Tongue (tissue), 2 donors: ENCODE results near the gene MPEG1. TPM values are rescaled to one million over a fixed set of nuclear protein-coding genes. Genes with fewer than 3 reads are reported as not detected.

Experiments
- DNase-seq: peaks from one replicate; pipeline ENCODE4 v3.0.0-alpha.2; 2015
- total RNA-seq: library from RNA; depleted of rRNA; stranded (reverse); fragments of >200 nt; gene quantifications from one replicate; pipeline ENCODE4 v1.2.3, GENCODE V29; 2014

Gene MPEG1, protein sequence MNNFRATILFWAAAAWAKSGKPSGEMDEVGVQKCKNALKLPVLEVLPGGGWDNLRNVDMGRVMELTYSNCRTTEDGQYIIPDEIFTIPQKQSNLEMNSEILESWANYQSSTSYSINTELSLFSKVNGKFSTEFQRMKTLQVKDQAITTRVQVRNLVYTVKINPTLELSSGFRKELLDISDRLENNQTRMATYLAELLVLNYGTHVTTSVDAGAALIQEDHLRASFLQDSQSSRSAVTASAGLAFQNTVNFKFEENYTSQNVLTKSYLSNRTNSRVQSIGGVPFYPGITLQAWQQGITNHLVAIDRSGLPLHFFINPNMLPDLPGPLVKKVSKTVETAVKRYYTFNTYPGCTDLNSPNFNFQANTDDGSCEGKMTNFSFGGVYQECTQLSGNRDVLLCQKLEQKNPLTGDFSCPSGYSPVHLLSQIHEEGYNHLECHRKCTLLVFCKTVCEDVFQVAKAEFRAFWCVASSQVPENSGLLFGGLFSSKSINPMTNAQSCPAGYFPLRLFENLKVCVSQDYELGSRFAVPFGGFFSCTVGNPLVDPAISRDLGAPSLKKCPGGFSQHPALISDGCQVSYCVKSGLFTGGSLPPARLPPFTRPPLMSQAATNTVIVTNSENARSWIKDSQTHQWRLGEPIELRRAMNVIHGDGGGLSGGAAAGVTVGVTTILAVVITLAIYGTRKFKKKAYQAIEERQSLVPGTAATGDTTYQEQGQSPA
- 7.5 TPM for total RNA-seq

DNA sequence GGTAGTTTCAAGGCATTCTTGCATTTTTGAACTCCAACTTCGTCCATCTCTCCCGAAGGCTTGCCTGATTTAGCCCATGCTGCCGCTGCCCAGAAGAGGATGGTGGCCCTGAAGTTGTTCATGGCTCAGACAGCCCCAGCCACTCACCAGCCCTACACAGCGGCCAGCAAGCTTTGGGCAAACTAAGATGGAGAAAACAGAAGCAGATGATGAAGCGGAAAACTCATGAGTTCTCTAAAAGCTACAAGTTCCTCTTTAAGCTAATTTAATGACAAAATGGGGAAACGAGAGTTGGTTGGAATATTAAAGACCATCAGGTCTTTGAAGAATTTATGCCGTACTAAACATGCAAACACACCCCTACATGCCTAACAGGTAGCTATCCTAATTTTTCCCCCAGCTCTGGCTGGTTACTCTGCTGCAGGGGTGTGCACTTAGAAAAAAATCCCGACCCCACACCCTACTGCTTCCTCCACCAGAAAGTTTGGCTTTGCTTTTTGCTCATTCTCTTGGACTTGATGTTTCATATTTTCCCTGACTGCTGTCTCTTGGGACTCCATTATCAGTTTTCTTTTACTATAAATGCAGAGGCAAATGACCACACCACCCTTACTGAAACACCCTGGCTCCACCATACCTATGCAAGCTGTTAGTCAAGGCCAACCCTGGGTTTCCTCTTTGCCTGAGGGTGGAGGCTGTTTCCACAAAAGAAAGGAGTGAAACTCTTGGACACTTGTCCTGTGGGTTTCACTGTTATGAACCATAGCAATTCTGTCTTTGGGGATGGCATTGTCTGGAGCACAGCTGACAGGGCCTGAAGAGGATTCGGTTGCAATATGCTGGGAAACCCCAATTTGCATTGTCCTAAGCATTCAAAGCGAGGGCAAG is at the start of gene MPEG1:
MPEG1 (minus strand) TSS at position 184 of the 888 bp plus-strand sequence; CDS start at position 122, 62 bp downstream.
- DNase-seq = no peak

DNA sequence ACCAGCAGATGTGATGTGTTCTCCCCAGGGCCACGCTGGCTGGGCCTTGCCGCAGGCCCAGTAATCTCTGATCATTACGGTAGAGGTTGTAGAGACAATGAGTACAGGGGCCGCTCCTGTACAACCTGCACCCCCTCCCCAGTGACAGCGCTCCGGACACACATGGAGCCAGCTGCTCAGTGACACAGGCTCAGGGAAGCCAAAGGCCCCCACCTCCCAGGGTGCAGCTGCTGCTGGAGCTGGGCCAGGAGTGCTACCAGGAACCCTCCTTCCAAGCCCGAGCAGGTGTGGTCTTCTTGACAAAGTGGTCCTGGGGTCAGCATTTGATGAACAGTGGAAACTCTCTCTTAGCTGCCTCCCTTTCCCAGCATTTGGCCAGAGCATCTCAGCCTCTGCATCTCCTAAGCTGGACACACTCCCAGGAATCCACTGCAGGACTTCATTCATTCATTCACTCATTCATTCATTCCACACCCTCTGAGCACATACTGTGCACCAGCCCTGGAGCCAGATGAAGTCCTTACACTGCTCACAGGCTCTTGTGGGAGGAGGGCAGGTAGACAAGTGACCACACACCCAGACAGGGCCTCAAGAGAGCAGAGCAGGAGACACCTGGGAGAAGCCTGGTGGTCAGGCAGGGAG is 49.6 kb upstream of the MPEG1 start:
- DNase-seq = peak; percentile 72

DNA sequence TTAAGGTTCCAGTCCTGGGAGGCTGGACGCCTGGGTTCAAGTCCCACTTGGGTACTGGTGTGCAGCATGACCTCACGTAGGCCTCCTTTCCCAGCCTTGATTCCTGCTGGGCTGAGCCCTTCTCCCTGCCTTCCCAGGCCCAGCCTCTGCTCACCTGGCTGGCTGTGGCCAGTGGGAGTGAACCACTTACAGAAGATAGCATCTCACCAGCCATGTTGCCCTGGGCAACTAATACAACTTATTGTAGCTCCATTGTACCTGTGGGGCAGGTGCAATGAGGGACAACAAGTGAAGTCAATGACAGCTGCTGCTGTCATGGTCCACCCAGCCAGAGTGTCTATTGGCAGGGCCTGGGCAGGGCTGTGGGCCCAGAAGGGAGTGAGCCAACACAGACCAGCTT is 48.4 kb upstream of the MPEG1 start:
- DNase-seq = no peak

DNA sequence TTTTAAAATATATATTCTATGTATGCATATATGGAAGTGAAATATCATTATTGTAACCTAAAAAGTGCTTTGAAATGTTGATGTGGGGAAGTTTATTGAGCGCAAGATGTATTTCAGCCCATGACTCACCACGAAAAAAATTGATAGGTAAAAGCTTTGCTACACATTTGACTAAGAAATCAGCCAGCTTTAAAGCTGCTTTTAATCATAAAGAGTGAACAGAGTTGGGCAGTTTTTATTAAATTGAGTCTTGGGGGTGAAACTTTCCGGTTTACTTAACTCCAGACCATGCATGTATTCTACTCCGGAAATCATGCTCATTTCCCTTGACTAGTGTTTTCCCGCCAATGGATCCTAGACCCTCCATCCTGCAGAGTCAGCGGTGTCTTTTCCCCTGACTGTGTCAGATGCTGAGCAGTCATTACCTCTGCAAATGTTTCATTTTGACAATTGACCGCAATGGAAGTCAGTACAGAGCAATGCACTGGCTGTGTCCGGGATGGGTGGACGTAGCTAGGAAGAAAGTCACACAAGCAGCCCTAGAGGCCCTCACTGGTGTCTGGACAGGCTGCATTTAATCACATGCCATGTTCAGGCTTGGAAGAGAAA is 47.2 kb upstream of the MPEG1 start:
- DNase-seq = no peak

DNA sequence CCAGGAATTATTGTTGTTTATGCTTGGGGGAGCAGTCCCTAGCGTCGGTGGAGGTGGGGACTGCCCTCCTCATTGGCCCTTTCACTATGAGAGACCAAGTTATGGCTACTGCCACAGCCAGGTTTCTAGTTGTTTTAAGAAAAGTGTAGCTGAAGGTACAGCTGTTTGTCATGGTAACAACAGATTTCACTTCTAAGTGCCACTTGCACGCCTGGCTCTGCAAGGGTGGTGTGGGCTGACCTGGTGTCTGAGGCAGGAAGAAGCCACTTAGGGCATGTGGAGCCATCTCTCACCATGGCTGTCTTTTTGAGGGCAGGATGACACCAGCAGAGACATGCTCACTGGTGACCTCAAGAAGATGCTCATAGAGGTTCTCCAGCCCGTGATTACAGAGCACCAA is 46.3 kb upstream of the MPEG1 start:
- DNase-seq = no peak

DNA sequence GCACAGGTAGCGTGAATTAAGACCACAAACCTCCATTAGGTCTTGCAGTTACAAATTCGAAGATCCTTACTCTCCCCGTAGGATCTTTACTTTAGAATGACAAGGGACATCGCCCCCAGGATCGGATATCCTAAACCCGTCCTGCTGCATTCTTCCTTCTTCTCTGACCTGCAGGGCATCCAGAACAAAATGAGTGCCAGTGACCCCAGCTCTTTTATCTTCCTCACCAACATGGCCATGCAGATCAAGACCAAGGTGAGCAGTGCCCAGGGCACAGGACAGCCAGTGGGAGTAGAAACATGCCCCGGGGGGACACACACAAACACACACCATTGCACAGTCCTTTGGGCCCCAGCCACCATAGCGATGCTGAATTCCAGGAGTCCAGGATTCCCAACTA is 42.6 kb upstream of the MPEG1 start:
- DNase-seq = no peak

DNA sequence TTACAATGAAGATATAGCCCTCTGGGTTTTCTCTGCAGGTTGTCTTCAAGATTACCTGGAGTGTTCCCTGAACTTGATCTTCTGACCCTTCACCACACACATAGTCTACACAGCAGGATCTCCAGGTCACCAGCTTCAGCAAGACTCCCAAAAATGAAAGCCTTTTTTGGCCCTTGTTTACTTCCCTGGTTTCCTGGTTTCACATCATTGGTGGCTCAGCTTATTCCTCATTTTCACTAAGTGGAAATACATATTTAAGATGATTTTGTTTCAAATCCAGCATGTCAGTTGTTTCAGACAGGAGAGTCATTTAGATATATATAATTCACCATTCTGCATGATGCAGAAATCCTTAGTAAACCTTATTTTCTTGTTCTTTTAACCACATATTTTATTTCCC is 41.6 kb upstream of the MPEG1 start:
- no peak for DNase-seq

DNA sequence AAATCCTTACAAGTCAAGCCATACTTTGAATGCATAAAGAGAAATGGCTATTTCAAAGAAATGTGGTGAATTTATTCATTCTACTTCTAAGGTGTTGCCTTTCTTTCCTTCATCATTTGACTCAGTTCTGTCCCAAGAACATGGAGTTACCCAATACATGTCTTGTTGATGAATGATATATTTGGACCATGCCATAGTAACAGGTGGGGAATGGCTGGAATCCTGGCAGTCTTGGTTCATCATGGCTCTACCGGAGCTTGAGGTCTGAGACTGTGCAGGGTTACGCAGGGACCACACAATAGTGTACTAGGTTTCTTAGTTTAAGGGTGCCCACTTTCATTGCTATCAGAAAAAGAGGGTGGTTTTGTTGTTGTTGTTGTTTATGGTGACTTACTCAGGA is 40.3 kb upstream of the MPEG1 start:
- no peak for DNase-seq

DNA sequence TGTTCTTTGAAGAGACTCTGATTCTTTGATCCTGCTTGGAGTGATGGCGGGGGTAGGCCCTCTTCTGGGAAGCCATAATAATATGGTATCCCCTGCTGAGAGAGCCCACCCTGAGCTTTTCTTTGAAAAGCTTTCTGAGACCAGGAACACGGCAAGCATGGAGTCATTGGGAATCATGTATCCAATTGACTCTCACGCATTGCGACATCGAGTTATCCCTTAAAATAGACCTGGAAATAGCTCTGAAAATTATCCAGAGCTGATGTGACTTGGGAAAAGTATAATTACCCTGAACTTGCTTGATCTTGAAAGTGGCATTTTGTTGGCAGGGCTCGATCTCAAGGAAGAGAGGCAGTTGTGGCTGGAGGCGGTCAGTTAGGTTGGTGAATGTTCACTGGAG is 36.8 kb upstream of the MPEG1 start:
- no peak for DNase-seq

DNA sequence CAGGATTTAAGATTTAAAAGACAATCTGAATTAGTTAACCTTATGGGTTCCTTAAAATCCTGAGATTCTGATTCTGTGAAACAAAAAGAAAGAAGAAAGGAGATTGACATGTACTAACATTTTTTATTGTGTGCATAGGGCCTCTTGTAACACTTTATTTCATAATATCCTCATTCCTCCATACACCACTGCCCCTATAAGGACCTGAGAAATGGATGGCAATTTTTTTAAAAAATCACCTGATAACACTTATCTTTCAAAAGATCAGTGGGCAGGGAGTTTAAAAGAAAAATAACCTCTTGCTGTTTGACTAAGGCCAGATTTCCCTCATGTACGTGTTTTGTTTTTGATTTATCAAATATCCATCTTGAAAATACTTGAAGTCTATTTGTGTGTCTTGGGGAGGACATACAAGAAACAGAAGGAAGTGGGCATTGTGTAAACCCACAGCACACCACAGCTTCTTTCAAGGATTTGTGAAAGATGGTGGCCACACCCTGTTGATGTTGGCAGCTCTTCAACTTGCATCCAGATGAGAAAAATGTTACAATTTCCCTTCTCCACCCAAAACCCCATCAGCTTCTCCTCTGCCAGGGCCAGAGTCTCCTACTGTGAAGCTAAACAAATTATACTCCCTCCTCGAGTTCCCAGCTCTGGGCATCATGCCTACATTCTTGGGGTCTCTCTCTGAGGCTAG is 35.0 kb upstream of the MPEG1 start:
- DNase-seq = peak; percentile 88

DNA sequence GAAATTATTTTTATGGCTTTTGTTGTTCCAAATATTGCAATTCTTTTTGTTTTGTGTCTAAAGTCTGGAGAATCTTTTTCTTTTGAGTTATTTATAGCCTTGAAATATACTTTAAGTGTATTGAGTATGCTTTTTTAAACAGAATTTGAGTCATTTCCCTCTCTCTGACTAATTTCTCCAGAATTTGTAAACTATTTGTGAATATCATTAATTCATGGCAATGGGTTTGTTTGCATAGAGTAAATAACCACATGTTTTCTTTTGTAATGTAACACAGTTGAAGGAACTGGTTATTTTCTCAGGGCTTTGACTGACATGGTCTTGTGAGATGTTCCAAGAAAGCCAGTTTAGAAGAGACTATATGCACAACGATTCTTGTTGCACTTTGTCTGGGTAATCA is 30.9 kb upstream of the MPEG1 start:
- no peak for DNase-seq

DNA sequence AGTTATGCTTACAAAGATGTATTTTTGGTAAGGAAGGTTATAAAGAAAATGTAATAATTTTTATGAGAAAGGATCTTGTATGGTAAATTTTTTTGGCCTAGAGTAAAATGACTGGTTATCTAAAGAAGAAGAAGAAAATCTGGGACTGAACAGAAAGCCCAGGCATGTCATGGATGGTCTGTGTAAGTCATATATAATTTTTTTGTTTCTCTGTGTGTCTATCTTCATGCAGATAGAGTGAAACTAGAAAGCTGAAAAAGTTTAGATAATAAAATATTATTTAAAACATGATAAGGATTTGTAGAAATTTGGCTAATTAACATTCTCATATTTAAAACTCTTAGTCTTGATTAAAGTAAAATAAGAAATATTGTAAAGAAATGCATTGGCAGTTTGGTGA is 27.6 kb upstream of the MPEG1 start:
- no peak for DNase-seq

DNA sequence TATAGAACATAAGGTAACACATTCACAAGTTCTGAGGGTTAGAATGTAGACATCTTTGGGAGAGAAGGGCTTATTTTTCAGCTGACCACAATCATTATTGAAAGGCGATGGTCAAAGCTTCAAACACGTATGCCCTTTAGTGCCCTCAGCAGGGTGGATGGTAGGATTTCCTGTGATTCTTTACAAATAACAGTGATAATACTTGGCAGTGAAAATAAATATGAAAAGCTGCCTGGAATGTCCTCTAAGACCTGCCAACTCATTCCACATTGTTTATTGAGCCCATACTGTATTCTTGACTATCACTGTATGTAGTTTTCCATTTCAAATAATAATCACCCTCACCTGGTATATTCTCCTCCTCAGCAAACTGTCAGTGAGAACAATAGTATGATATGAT is 13.7 kb upstream of the MPEG1 start:
- DNase-seq = no peak

DNA sequence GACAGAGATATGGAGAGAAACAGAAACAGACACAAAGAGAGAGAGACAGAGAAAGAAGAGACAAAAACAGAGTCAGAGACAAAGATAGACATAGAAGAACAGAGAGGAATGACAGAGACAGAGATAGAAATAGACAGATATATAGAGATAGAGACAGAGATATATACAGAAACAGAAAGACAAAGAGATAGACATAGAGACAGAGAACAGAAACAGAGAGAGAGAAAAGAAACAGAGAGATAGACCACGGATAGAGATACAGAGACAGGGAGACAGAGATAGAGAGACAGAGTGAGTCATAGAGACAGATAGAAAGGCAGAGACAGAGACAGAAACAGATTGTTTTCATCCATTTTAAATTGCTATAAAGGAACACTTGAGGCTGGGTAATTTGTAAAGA is 12.3 kb upstream of the MPEG1 start:
- DNase-seq = no peak

DNA sequence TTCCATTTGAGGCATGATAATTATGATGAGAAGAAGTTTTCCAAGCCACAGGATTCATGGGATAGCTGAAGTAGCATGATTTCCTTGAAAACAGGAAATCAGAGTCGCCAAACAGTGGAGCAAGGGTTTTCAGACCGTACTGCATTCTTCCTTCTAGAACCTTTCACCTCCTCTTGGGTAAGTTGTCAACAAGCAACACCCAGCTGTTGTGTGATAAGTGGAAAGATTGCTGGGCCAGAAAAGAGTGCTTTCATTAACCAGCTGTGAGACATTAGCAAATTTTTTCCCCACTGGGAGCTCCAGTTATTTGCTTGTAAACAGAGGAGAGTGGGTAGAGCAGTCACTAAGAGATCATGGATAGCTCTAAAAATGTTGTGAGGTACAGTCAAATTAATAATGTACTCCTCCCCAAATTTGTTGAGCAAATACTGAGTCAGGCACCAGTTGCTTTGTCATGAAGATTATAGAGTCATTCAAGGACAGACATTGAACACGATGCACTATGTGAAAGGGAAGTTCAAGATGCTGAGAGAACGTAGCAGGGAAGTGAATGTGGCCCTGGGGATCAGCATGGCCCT is 11.7 kb upstream of the MPEG1 start:
- DNase-seq = peak; percentile 45

DNA sequence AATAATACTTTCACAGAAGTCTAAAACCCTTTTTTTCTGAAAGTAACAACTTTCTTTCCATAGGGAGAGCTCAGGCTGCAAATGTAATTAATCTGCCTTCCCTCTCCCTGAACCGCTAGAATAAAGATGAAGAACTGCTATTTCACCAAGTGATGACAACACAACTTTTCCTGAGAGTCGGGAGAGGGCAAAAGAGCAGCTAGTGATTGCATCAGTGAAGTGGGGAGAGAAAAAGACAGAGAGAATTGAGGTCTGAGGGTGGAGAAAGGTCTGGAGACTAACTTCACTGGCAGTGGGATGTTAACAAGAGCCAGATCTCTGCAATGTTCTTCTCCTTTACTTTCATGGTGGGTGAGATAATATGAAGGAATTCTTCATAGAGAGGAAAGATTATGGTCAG is 10.9 kb upstream of the MPEG1 start:
- DNase-seq = no peak

DNA sequence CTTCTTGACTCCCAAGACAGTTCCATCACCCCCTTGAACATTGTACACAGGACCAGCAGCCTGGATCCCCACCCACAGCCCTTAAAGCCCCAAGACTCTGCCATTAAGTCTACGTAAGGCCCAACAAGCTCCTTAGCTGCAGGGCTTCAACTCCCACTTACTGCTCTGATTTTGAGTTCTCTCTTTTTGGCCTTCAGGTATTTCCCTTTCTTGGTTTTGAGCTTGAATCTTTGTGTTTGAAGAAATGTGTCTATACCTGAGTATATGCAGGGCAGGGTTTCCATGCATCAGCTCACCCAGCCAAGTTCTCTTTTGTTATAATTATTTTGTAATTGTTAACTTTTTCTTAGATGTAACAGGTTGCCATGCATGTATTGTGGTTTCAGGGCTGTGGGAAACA is 10.4 kb upstream of the MPEG1 start:
- no peak for DNase-seq

DNA sequence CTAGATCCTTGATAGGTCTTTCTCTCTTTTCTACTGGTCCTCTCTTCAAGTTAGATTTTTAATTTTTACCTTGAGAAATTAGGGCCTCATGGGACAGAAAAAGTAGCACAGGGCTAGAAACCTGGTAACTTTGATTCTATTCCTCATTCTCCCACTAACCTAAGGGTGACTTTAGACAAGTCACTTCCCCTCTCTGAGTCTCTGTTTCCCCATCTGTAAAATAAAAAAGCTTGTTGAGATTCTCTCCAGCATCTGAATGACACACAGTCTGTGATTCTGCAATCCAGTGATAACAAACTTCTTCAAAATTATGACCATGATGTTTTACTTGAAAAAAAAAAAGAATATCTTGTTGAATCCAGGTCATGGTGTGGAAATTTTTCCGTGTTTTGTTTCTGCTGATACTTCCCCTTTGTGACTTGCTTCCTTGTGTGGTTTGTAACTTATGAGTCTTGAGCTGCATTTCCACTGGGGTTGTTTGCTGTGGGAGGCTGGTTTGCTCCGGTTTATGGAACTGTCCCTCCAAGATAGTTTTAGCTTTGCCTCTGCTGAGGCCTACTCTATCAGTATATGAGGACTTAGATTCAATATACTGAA is 9.8 kb upstream of the MPEG1 start:
- no peak for DNase-seq

DNA sequence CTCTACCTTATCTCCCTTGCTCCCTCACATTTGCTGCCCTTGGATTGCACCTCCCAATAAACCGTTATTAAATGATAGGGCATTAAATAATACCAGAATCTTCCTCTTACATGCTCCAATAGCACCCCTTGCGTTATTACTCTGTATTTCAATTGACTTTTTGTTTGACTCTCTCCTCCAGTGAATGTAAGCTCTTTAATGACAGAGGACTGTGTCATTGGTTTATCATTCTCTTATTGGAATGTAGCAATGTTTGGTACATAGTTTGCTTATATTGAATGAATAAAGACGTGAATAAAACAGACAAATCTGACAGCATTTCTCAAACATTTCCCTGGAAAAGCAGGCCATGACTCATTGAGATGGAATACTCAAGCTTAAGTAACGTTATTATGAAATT is 8.7 kb upstream of the MPEG1 start:
- no peak for DNase-seq

DNA sequence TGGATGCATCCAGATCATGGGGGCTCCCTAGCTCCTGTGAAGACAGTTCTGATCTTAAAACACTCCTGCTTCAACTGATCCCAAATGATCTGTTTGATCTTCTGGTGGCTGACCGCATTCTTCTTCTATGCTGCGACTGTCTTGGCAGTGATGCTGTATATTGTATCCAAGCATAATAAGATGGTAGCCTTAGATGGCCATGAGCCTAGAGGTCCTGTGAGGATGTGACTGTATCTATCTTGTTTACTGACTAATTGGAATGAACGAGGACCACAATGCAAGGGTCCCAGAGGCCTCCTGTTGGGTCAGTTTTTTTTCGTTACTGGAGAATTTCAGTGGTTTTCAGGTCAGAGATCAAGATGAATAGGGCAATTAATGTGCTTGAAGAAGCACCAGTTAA is 7.1 kb upstream of the MPEG1 start:
- DNase-seq = no peak

DNA sequence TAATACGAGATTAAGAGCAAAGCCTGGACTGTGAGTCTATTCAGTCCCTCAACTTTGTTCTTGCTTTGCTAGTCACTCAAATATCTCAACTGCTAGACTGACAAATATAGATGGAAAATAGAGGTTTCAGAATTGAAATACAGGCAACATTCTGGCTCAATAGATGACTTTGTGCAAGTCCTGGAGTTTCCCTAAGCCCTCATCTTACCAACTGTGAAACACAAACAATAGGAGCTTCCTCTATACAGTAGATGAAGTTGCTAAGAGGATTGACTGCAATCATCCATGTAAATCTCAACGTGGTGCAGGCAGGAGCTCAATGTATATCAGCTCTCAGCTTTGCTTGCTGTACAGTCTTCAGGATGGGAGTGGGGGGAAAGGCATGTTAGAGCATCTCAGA is 6.2 kb upstream of the MPEG1 start:
- DNase-seq = no peak
